HEK293 (cell line): ENCODE data around the gene TRPM7.

ENCODE experiments used
- CTCF ChIA-PET: fragments of 350-600 bp; formaldehyde crosslinking; extraction: SDS; loops from one replicate; lab custom pipeline; 2021; ENCODE audit warnings: antibody characterized with exemption; lab: Yijun Ruan, JAX
- POLR2A ChIA-PET: fragments of 300-600 bp; formaldehyde crosslinking; extraction: SDS; loops from one replicate; lab custom pipeline; 2020; ENCODE audit warnings: antibody characterized with exemption, inconsistent platforms; lab: Yijun Ruan, JAX
- H3K27ac ChIP-seq: fragments of 200-500 bp; sonication (Bioruptor generic); 2 replicates; pipeline ENCODE4 v1.5.1; 2014; ENCODE audit warnings: low read depth, low read length, control low read depth, inconsistent platforms; ENCODE audit errors: extremely low read depth
- H3K36me3 ChIP-seq, 2 experiments: fragments of 200-500 bp in 1 of 2; sonication (Bioruptor generic) in 1 of 2; 1 replicate in 1 of 2; 2 replicates in 1 of 2; pipeline ENCODE4 v1.5.1; 2014 to 2017; ENCODE audit warnings: inconsistent platforms in 2 of 2, low read length in 2 of 2; ENCODE audit not compliant: control insufficient read depth in 2 of 2, insufficient read depth in 1 of 2
- H3K4me1 ChIP-seq: fragments of 200-500 bp; sonication (Bioruptor generic); 2 replicates; pipeline ENCODE4 v1.5.1; 2014; ENCODE audit warnings: mild to moderate bottlenecking, low read length, inconsistent platforms; ENCODE audit not compliant: control insufficient read depth, insufficient read depth
- H3K4me3 ChIP-seq: 2 replicates; pipeline ENCODE4 v1.5.1; 2011; ENCODE audit warnings: low read depth, mild to moderate bottlenecking, control low read depth, low read length, moderate library complexity
- H3K9me3 ChIP-seq: fragments of 200-500 bp; sonication (Bioruptor generic); 2 replicates; pipeline ENCODE4 v1.5.1; 2014; ENCODE audit warnings: low read depth, low read length, inconsistent platforms; ENCODE audit not compliant: control insufficient read depth, insufficient read depth
- BCL11B ChIP-seq: fragments of 450-650 bp; formaldehyde crosslinking; IDR thresholded peaks from 2 replicates; pipeline ENCODE4 v1.5.1; 2016; ENCODE audit warnings: low read depth, missing biosample characterization, missing genetic modification characterization
- GFI1B ChIP-seq: fragments of 450-650 bp; formaldehyde crosslinking; IDR thresholded peaks from 2 replicates; pipeline ENCODE4 v1.5.1; 2016; ENCODE audit warnings: missing biosample characterization, missing genetic modification characterization
- GLI4 ChIP-seq: fragments of 450-650 bp; formaldehyde crosslinking; IDR thresholded peaks from 2 replicates; pipeline ENCODE4 v1.5.1; 2016; ENCODE audit warnings: missing biosample characterization, missing genetic modification characterization
- HIC1 ChIP-seq: fragments of 450-650 bp; formaldehyde crosslinking; IDR thresholded peaks from 2 replicates; pipeline ENCODE4 v1.5.1; 2016; ENCODE audit warnings: missing biosample characterization, missing genetic modification characterization
- HOXC10 ChIP-seq: sonication (generic); formaldehyde crosslinking; IDR thresholded peaks from 2 replicates; pipeline ENCODE4 v1.8.1; 2023; ENCODE audit warnings: mild to moderate bottlenecking, missing genetic modification reagents
- KLF1 ChIP-seq: fragments of 450-650 bp; formaldehyde crosslinking; IDR thresholded peaks from 2 replicates; pipeline ENCODE4 v1.5.1; 2016; ENCODE audit warnings: missing biosample characterization, missing genetic modification characterization
- RBAK ChIP-seq: fragments of 450-650 bp; formaldehyde crosslinking; IDR thresholded peaks from 2 replicates; pipeline ENCODE4 v1.5.1; 2016; ENCODE audit warnings: missing biosample characterization, missing genetic modification characterization
- ZBTB26 ChIP-seq: fragments of 450-650 bp; formaldehyde crosslinking; optimal IDR thresholded peaks from 2 replicates; pipeline ENCODE3; 2016; ENCODE audit warnings: missing biosample characterization, mild to moderate bottlenecking, missing genetic modification characterization
- ZBTB7A ChIP-seq: fragments of 450-650 bp; formaldehyde crosslinking; IDR thresholded peaks from 2 replicates; pipeline ENCODE4 v1.5.1; 2016; ENCODE audit warnings: low read depth, missing biosample characterization, missing genetic modification characterization
- ZEB2 ChIP-seq: fragments of 450-650 bp; formaldehyde crosslinking; IDR thresholded peaks from 2 replicates; pipeline ENCODE4 v1.5.1; 2016; ENCODE audit warnings: missing biosample characterization, missing genetic modification characterization
- ZFP37 ChIP-seq: fragments of 450-650 bp; formaldehyde crosslinking; IDR thresholded peaks from 2 replicates; pipeline ENCODE4 v1.5.1; 2016; ENCODE audit warnings: missing biosample characterization, missing genetic modification characterization
- ZNF10 ChIP-seq: fragments of 450-650 bp; formaldehyde crosslinking; IDR thresholded peaks from 2 replicates; pipeline ENCODE4 v1.5.1; 2017; ENCODE audit warnings: missing biosample characterization, missing genetic modification characterization
- ZNF112 ChIP-seq: fragments of 450-650 bp; formaldehyde crosslinking; IDR thresholded peaks from 2 replicates; pipeline ENCODE4 v1.5.0; 2017; ENCODE audit warnings: missing biosample characterization, missing genetic modification characterization
- ZNF133 ChIP-seq: fragments of 450-650 bp; formaldehyde crosslinking; IDR thresholded peaks from 2 replicates; pipeline ENCODE4 v1.5.1; 2016; ENCODE audit warnings: missing biosample characterization, missing genetic modification characterization
- ZNF157 ChIP-seq: fragments of 450-650 bp; formaldehyde crosslinking; IDR thresholded peaks from 2 replicates; pipeline ENCODE4 v1.5.1; 2016; ENCODE audit warnings: missing biosample characterization, missing genetic modification characterization
- ZNF169 ChIP-seq: fragments of 450-650 bp; formaldehyde crosslinking; IDR thresholded peaks from 2 replicates; pipeline ENCODE4 v1.5.1; 2016; ENCODE audit warnings: missing biosample characterization, missing genetic modification characterization
- ZNF19 ChIP-seq: fragments of 450-650 bp; formaldehyde crosslinking; IDR thresholded peaks from 2 replicates; pipeline ENCODE4; 2016; ENCODE audit warnings: missing biosample characterization, missing genetic modification characterization, low read depth
- ZNF292 ChIP-seq: fragments of 450-650 bp; formaldehyde crosslinking; IDR thresholded peaks from 2 replicates; pipeline ENCODE4 v1.5.1; 2016; ENCODE audit warnings: low read depth, missing biosample characterization, missing genetic modification characterization, borderline replicate concordance
- ZNF341 ChIP-seq: fragments of 450-650 bp; formaldehyde crosslinking; IDR thresholded peaks from 2 replicates; pipeline ENCODE4; 2016; ENCODE audit warnings: low read depth, missing biosample characterization, missing genetic modification characterization
- ZNF37A ChIP-seq: fragments of 450-650 bp; IDR thresholded peaks from 2 replicates; pipeline ENCODE4 v1.5.1; 2018; ENCODE audit warnings: missing biosample characterization, missing genetic modification characterization
- ZNF423 ChIP-seq: fragments of 450-650 bp; formaldehyde crosslinking; IDR thresholded peaks from 2 replicates; pipeline ENCODE4 v1.5.1; 2016; ENCODE audit warnings: missing biosample characterization, missing genetic modification characterization
- ZNF571 ChIP-seq: fragments of 450-650 bp; formaldehyde crosslinking; IDR thresholded peaks from 2 replicates; pipeline ENCODE4 v1.5.0; 2017; ENCODE audit warnings: missing biosample characterization, missing genetic modification characterization
- ZNF670 ChIP-seq: fragments of 450-650 bp; formaldehyde crosslinking; IDR thresholded peaks from 2 replicates; pipeline ENCODE4 v1.5.1; 2016; ENCODE audit warnings: missing biosample characterization, missing genetic modification characterization, low read depth
- ZNF768 ChIP-seq: fragments of 450-650 bp; formaldehyde crosslinking; IDR thresholded peaks from 2 replicates; pipeline ENCODE4 v1.5.1; 2018; ENCODE audit warnings: missing biosample characterization, mild to moderate bottlenecking, missing genetic modification characterization
- TF ChIP-seq, protein P1 (sequence below): fragments of 450-650 bp; formaldehyde crosslinking; IDR thresholded peaks from 2 replicates; pipeline ENCODE4 v1.5.1; 2016; ENCODE audit warnings: missing biosample characterization, missing genetic modification characterization

Gene TRPM7

DNA sequence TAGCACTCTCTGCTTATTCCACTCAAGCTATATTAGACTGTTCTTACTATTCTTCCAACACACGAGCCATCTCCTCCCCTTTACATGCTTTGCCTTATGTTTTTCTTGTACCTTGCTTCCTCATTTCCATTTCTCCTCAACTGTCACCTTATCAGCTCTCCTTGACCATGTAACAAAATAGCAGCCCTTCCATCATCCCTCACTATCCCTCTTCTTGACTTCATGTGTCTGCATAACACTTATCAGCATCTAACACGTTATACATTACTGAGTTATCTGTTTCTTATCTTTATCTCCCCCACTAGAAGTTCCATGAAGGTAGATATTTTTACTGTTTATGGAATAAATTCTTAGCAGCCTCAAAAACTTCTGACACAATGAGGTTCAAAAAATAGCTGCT lies 45.3 kb downstream of the TRPM7 start:
- ChIA-PET POLR2A (no interaction called here), CTCF (no interaction called here)
- Histone ChIP-seq H3K9me3 (no peaks in the 10 kb centered on the region), H3K4me1 (no peaks in the 10 kb centered on the region), H3K36me3 (peaks cover 9 to 33% of the 10 kb centered on the region in 2 experiments; a peak in 2 of 3 replicates), H3K4me3 (no peak overlapping the region), H3K27ac (no peak overlapping the region)
- no peak for TF ChIP-seq ZNF571 (tag by site-specific recombination)
- no peak for TF ChIP-seq ZBTB7A (tag by site-specific recombination)
- no peak for TF ChIP-seq ZNF157 (tag by site-specific recombination)
- no peak for TF ChIP-seq ZEB2 (tag by site-specific recombination)
- no peak for TF ChIP-seq ZNF37A (tag by site-specific recombination)
- no peak for TF ChIP-seq ZNF19 (tag by site-specific recombination)
- no peak for TF ChIP-seq ZNF341 (tag by site-specific recombination)
- TF ChIP-seq ZNF10 (tag by site-specific recombination), result no peak
- no peak for TF ChIP-seq ZNF133 (tag by site-specific recombination)
- no peak for TF ChIP-seq GLI4 (tag by site-specific recombination)
- TF ChIP-seq ZNF292, result no peak

GRCh38 chr15:50636146-50636545 lies 50.5 kb downstream of the TRPM7 start:
- no peaks in the 10 kb centered on the region for H3K4me1 ChIP-seq
- no peak overlapping the region for H3K4me3 ChIP-seq
- TF ChIP-seq ZNF169 (tag by site-specific recombination) (no peak), ZNF768 (no peak), ZNF423 (tag by site-specific recombination) (no peak), ZNF112 (tag by site-specific recombination) (no peak), RBAK (tag by site-specific recombination) (no peak), ZFP37 (tag by site-specific recombination) (no peak), ZNF670 (tag by site-specific recombination) (no peak)
- TF ChIP-seq, protein P1, sequence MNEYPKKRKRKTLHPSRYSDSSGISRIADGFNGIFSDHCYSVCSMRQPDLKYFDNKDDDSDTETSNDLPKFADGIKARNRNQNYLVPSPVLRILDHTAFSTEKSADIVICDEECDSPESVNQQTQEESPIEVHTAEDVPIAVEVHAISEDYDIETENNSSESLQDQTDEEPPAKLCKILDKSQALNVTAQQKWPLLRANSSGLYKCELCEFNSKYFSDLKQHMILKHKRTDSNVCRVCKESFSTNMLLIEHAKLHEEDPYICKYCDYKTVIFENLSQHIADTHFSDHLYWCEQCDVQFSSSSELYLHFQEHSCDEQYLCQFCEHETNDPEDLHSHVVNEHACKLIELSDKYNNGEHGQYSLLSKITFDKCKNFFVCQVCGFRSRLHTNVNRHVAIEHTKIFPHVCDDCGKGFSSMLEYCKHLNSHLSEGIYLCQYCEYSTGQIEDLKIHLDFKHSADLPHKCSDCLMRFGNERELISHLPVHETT (tag by site-specific recombination), result no peak
- ChIA-PET CTCF (no interaction called here), POLR2A (no interaction called here)
- no peak overlapping the region for H3K27ac ChIP-seq
- H3K9me3 ChIP-seq, result no peaks in the 10 kb centered on the region
- H3K36me3 ChIP-seq, result peaks cover 26 to 34% of the 10 kb centered on the region in 2 experiments

- TF ChIP-seq HOXC10 (CRISPR knock-in tag) (no peak), BCL11B (no peak)
These were observed 52.9 kb downstream of the TRPM7 start for GRCh38 chr15:50633653-50634052.

GRCh38 chr15:50628421-50628820 lies 58.2 kb downstream of the TRPM7 start:
- ChIA-PET POLR2A (no interaction called here), CTCF (no interaction called here)
- H3K4me1 ChIP-seq, result no peaks in the 10 kb centered on the region
- H3K4me3 ChIP-seq, result no peak overlapping the region
- H3K27ac ChIP-seq, result no peak overlapping the region
- H3K36me3 ChIP-seq, result peaks cover 16 to 50% of the 10 kb centered on the region in 2 experiments
- H3K9me3 ChIP-seq, result no peaks in the 10 kb centered on the region
- TF ChIP-seq HIC1 (tag by site-specific recombination) (no peak), GFI1B (tag by site-specific recombination) (no peak), RBAK (tag by site-specific recombination) (no peak), KLF1 (tag by site-specific recombination) (no peak), ZBTB26 (tag by site-specific recombination) (no peak)

More at GRCh38 chr15:50633653-50634052, 52.9 kb downstream of the TRPM7 start:
- no peak overlapping the region for H3K4me3 ChIP-seq
- H3K27ac ChIP-seq, result no peak overlapping the region
- H3K9me3 ChIP-seq, result no peaks in the 10 kb centered on the region
- ChIA-PET CTCF (no interaction called here), POLR2A (no interaction called here)
- H3K36me3 ChIP-seq, result peaks cover 27 to 43% of the 10 kb centered on the region in 2 experiments
- no peaks in the 10 kb centered on the region for H3K4me1 ChIP-seq
